Suprapubic skin (tissue), 4 donors: ENCODE results near the gene RETREG1.

ENCODE experiments used
- CTCF ChIP-seq, 2 donors: fragments of 200-600 bp in 1 of 2; fragments of 450-650 bp in 1 of 2; sonication (generic) in 1 of 2; IDR thresholded peaks; one replicate each; pipeline ENCODE4 v1.5.1; 2016 to 2019; ENCODE audit warnings: antibody characterized with exemption in 2 of 2, mild to moderate bottlenecking in 1 of 2, moderate library complexity in 1 of 2
- EP300 ChIP-seq: sonication (generic); formaldehyde crosslinking; IDR thresholded peaks from one replicate; pipeline ENCODE4 v1.6.1; 2017; ENCODE audit warnings: antibody characterized with exemption
- POLR2A ChIP-seq, 2 donors: fragments of 450-650 bp; IDR thresholded peaks; one replicate each; pipeline ENCODE4 v1.6.1; 2017; ENCODE audit warnings: antibody characterized with exemption in 2 of 2, mild to moderate bottlenecking in 2 of 2, moderate library complexity in 2 of 2
- POLR2AphosphoS5 ChIP-seq, 3 donors: sonication (generic); formaldehyde crosslinking; IDR thresholded peaks; one replicate each; pipeline ENCODE4 v1.6.1; 2017; ENCODE audit warnings: antibody characterized with exemption in 3 of 3

- TF ChIP-seq CTCF (IDR thresholded peaks at IDR 0.05) (no peak), POLR2A (IDR thresholded peaks at IDR 0.05) (no peak), POLR2AphosphoS5 (IDR thresholded peaks at IDR 0.05) (no peak), EP300 (no peak)
These were observed 49.5 kb upstream of the RETREG1 start for GRCh38 chr5:16666130-16666882.
